Measurements from ENCODE around the gene NFKBIE.
"Not testable (repeated sequence)": the region's sequence is repeated elsewhere in the genome, so short reads cannot be mapped to it uniquely, and the experiment has no call there.

NFKBIE gene
- total RNA-seq, result 23.4 to 52.7 (median 34.7) reads per million in 4 experiments

DNA sequence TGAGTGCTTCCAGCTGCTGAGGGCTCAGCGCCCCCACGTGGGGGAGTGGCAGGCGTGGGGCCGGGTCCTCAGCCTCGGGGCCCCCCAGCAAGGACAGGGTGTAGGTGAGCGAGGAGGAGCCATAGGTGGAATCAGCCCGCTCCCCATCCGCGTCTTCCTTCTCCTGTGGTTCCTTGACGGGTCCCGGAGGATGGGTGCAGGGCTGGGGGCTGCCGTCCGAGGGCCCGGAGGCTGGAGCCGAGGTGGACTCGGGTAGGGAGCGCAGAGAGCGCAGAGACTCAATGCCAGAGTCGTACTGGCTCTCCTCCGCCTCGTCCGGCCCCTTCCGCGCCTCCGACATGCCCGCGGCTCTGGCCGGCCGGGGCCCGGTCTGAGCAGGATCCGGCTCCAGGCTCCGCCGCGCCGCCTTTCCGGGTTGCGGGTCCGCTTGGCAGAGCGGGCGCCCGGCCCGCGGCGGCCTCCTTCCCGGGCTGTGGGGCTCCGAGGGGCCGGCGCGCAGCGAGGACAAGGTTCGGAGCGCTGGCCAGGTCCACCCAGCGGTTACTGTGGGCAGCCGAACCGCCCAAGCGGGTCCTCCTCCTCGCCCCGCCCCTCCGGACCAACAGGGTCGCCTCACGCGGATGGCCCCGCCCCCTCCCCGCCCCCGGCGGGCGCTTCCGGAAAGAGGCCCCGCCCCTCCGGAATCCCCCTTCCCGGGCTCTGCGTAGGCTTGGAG lies at the start of gene NFKBIE:
TSS of gene NFKBIE (minus strand) at position 545 of the 715 bp plus-strand sequence. CDS start at position 340, 205 bp downstream.
- DNase-seq, result peak; percentile 94

DNA sequence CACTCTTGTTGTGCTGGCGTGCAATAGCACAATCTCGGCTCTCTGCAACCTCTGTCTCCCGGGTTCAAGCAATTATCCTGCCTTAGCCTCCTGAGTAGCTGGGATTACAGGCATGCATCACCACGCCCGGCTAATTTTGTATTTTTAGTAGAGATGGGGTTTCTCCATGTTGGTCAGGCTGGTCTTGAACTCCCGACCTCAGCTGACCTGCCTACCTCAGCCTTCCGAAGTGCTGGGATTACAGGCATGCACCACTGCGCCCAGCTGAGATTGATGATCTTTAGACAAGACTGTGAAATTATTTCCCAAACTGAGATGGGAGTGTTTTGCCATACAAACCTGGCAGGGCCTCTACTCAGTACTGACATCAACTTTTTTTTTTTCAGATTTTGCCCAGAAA lies 49.3 kb upstream of the NFKBIE start:
- not testable (repeated sequence) for DNase-seq

DNA sequence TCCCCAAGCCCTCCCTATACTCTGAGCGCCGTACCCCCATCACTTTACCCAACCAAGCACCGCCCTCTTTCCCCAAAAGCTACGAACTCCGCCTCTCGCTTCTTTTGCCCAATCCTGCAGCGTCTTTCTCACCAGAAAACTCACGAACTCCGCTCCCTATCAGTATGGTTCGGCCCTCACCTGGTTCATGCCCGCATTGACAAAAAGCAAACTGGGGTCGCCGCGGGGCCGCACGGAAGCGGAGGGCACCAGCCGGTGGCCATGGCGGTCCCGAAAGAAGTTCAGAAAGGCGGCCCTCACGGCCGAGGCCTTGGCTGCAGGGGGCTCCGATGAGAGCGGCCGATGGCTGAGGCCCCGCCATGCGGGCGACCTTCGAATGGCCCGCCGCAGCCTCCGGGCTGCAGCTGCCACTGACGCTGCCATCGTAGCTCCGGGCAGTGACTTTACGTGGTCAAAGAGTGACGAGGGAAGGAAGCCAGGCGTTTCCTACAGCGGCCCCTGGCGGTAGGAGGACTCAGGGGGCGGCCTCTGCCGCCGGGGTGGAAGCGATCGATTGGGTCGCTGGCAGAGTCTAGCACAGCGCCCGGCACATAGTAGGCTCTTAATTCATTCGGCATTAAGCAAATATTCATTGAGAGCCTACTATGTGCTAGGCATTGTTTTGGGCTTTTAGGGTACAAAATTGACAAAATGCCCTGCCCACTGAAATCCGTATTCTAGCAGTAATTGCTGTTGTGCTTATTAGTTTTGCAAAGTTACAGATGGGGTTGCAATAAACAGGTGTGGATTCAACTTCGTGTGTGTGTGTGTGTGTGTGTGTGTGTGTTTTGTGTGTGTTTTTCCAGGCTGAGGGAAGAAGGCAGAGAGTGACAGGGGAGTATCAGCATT lies 47.8 kb upstream of the NFKBIE start, which contains the start of gene AARS2:
TSS of gene AARS2 (minus strand) at position 447 of the 888 bp plus-strand sequence. CDS start at position 423, 24 bp downstream.
- DNase-seq, result peak; percentile 85

DNA sequence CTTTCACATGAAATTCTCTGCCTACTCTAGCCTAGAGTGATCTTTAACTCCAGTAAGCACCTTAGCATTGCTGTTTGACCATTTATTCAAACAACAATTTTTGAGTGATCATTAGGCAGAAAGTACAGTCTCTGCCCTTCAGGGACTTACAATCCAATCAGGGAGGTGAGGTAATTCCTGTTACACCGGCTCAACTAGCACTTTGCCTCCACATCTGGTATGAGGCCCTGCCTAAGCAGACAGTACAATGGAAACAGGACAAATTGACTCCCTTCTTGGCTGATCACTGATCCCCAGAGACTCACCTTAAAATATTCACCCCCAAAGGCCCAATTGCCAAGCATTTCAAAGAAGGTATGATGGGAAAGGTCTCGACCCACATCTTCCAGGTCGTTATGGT lies 46.4 kb upstream of the NFKBIE start:
- DNase-seq, result no peak

DNA sequence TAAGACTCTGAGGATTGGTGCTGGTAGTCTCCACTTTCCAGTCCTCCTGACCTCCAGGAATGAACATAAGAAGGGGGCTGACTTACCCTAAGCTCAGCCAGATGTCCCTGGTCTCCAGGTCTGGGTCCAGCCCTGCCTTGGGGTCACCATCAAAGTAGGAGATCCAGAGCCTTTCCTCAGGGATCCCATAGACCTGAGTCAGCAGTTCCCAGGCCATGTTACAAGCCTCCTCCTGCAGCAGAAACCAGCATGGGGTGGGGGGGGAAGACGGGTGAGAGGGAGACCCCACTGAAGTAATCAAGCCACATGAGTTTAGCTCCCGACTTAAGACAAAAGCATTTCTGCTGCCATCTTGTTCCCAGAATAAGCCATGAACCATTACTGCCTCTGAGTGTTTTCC lies 46.0 kb upstream of the NFKBIE start:
- DNase-seq, result no peak

DNA sequence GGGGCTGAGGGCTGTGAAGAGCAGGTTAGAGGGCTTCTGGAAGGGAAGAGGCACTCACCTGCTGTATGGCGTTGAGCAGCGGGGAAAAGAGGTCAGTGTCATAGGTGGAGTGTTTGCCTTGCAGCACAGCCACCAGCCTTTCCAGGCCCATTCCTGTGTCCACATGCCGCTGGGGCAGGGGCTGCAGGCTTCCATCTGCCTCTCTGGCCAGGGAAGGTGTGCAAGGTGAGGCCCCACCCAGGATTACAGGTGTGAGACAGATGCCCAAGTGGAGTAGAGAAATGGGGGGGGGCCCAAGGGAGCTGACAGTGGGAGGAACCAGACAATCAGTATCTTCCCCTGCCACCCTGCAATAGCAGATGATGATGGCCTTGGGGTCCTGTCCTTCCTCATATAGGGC lies 44.9 kb upstream of the NFKBIE start:
- no peak for DNase-seq

- DNase-seq, result no peak
Observed at GRCh38 chr6:44309631-44310030, 44.3 kb upstream of the NFKBIE start.

GRCh38 chr6:44309092-44309491 lies 43.7 kb upstream of the NFKBIE start:
- no peak for DNase-seq

DNA sequence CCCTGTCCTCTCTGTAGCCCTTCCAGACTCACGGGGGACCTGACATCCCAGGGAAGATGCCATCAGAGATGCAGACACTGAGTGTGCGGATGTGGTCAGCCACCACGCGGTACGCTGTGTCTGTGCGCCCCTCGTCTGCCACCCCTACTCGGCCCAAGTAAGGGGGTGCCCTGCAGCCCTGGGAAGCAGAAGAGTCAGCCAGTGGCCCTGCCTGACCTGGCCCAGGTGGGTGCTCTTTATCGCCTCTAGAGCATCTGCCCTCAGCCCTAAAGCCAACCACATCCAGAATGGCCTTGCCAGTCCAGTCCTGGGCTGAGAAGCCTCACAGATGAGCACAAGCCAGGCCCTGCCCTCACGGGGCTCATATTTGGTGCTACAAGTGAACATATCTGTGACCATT lies 41.9 kb upstream of the NFKBIE start:
- DNase-seq, result no peak

DNA sequence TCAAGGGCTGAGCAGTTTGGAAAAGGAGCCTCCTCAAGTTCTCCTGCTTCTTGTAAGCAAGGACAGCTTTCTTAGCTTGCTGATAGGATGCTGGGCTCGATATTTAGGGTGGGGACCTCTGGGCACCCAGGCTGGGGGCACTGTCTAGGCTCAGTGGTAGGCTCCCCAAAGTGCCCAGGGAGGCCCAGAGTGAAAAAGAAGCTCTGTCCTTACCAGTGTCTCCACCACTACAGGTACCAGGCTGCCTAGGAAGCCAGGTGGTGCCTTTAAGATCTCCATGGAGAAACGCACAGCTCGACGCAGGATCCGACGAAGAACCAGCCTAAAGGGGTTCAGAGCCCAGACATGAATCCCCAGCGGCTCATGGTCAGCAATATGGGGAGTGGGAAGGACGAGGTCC lies 41.4 kb upstream of the NFKBIE start:
- no peak for DNase-seq

- DNase-seq, result no peak
Observed at GRCh38 chr6:44305200-44305725, 39.9 kb upstream of the NFKBIE start.

GRCh38 chr6:44304282-44305199 lies 39.2 kb upstream of the NFKBIE start:
- peak; percentile 9 for DNase-seq

GRCh38 chr6:44303842-44304241 lies 38.5 kb upstream of the NFKBIE start:
- DNase-seq, result no peak

DNA sequence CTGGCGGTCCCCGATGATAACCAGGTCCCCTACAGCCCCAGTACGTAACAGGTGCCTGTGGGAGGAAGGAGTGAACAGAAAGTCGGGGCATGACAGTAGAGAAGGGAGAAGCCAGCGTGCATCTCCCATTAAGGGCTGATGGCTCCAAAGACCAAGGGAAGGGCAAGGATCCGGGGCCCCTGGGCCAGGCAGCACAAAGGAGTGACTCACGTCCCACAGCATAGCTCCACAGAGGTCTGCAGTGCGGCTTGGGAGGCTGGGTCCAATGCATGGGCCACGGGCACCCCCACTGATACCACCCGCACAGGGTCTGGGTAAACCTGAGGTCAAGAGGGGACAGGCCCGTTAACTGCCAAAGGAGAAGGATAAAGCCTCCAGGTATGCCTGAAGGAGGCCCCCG lies 37.5 kb upstream of the NFKBIE start:
- no peak for DNase-seq

DNA sequence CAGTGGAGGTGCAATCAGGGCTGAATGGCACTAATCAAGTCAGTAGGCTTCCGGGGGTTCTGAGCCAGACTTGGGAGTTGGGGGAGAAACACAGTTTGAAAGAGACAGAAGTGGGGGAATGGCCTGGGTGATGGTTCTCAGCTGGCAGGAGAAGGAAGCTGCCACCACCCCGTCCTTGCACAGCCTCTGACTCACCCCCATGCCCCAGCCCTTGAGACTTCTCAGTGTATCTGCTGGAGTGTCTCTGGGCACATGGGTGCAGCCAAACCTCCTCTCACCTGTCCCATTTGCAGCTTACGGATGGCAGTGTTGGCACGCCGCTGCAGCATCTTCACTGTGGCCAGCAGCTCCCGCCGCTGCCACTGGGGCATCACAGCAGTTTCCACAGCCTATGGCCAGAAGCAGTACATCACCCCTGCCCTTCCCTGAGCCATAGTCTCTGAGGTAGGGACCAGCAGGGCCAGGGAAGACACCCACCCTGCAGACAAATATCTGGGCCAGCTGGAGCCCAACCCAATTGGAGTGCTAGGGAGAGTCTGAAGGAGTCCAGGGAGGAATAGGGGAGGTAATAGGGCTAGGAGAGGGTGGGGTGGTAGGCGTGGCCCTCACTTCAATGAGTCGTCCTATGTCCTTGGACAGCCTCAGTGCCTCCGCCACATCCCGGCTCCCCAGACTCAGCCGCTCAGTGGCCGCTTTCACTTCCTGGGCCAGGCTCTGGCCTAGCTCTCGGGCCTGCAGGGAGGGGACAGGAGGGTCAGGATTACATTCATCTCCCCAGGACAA lies 36.6 kb upstream of the NFKBIE start:
- no peak for DNase-seq

DNA sequence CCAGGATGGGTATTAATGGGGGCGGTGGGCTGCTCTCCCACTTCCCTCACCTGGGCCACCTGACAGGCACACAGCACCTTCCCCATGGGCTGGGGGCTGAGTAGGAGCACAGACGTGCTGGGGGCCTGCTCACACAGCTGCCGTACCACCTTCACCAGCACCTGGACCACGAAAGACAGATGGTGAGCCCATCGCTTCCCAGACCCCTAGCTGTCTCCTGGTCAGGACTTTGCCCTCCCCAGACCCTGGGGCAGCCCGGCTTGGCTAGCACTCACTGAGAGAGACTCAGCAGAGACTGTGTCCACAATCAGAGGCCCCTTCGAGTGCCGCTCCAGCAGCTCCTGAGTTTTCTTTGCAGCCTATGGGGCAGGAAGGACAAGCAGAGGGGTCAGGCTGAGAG lies 35.8 kb upstream of the NFKBIE start:
- DNase-seq, result no peak

DNA sequence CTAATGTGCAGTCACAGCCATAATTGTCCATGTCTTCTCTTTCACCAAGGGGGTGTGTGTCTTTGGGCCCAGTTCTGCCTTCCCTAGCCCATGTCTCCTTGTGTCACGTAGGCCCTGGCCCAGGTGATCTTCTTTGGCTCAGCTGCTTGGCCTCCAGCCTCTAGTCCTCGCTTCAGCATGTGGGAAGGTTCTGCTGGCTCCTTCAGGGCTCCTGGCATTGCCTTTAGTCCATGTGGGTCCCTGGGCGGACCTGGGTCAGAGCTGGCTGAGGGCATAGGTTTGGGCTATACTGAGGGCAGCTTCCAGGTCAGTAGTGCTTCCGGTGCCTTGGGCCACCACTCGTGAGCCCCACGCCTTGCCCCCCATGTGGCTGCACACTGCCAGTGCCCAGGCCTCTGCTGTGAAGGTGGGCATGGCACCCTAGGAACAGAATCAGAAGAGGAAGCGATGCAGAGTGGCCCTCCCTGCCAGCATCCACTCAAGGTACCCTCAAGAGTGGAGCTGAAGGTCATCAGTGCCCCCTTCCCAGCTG lies 35.0 kb upstream of the NFKBIE start:
- DNase-seq, result no peak

DNA sequence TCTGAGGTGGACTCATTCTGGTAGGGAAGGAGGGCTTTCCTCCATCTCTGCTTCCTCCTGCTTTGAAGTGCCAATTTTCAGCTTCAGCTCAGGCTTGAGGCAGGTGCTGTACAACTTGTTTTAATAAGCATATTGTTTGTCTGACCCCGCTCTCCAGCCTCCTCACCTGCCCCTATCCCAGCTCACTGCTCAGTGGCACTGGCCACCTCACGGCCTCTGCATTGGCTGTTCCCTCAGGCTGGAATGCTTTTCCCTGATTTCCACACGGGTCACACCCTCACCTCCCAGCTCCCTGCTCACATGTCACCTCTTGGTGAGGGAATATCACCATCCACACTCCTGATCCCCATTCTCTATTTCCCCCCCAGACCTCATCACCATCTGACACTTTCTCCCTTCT lies 33.5 kb upstream of the NFKBIE start:
- DNase-seq, result no peak

- no peak for DNase-seq
Observed at GRCh38 chr6:44298055-44298803, 32.9 kb upstream of the NFKBIE start.

All from effector CD8-positive, alpha-beta T cell (primary cell).